ENCODE data around the gene RASL10A. TPM values are rescaled to one million over a fixed set of nuclear protein-coding genes. Genes with fewer than 3 reads are reported as not detected.

RASL10A gene
- total and polyA plus RNA-seq, 2 donors from 2014 or later = 0.73 to 1.2 TPM

DNA sequence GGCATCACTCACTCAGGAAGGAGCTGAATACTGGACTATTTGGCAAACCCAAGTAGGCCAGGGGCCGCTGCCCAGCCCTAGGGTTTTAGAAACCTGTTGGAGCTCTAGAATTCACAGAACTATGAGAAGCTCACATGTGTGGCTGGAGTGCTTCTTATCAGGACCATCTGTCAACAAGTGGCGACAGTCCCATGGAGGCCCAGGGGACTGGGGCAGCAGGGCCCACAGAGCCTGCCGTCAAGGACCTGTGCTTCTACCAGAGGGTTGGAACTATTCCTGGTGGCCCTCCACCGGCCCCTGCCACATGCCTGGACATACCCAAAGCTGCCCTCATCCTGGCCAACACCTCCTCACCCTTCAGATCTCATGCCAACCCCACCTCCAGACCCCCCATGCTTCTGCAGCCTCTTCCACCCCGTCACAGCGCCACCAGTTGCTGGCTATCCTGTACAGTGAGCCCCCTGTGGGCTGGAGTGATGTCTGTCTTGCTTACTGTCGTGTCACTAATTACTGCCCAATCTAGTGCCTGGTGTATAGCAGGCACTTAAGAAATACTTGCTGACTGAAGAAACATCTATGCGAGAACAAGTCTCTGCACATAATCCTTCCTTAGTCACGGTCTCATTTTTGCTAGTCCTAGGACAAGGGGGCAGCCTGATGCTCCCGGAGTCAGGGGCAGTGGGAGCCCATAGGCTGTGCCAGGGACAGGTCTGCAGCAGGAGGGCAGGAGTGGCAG, 27.2 kb upstream of the RASL10A start:
- FAIRE-seq (no peak), DNase-seq (no peak)
- no peaks in the 10 kb centered on the region for H3K4me1 ChIP-seq (ENCODE audit: control insufficient read depth in 2 of 3, insufficient read depth in 2 of 3, low read depth in 1 of 3, low read length in 3 of 3)
- peaks cover 0 to 56% (median 43%) of the 10 kb centered on the region in 3 donors for H3K36me3 ChIP-seq (ENCODE audit: control insufficient read depth in 2 of 3, insufficient read depth in 3 of 3, low read length in 3 of 3)
- intact Hi-C loops (cut with DNase I) = no loop called here
- no peak overlapping the region for H3K9ac ChIP-seq (ENCODE audit: low read length in 3 of 3)
- no peaks in the 10 kb centered on the region for H3K9me3 ChIP-seq (ENCODE audit: control insufficient read depth in 2 of 3, insufficient read depth in 1 of 3, low read length in 3 of 3)
- no peaks in the 10 kb centered on the region for H3K27me3 ChIP-seq (ENCODE audit: control insufficient read depth, insufficient read depth, low read length)
- no peak for TF ChIP-seq CTCF (IDR thresholded peaks at IDR 0.05; ENCODE audit: borderline replicate concordance, extremely low read depth, insufficient read depth)
- no peak overlapping the region for H3K27ac ChIP-seq (ENCODE audit: low read depth in 2 of 2, low read length in 2 of 2)
- no peak overlapping the region for H3K4me3 ChIP-seq (ENCODE audit: low read length in 3 of 3)

- Histone ChIP-seq H3K27me3 (ENCODE audit: control insufficient read depth, insufficient read depth, low read length) (no peaks in the 10 kb centered on the region), H3K27ac (ENCODE audit: low read depth in 2 of 2, low read length in 2 of 2) (no peak overlapping the region), H3K4me3 (ENCODE audit: low read length in 3 of 3) (no peak overlapping the region), H3K9me3 (ENCODE audit: control insufficient read depth in 2 of 3, insufficient read depth in 1 of 3, low read length in 3 of 3) (no peaks in the 10 kb centered on the region), H3K9ac (ENCODE audit: low read length in 3 of 3) (no peak overlapping the region), H3K4me1 (ENCODE audit: control insufficient read depth in 2 of 3, insufficient read depth in 2 of 3, low read depth in 1 of 3, low read length in 3 of 3) (no peaks in the 10 kb centered on the region), H3K36me3 (ENCODE audit: control insufficient read depth in 2 of 3, insufficient read depth in 3 of 3, low read length in 3 of 3) (peaks cover 0 to 55% (median 40%) of the 10 kb centered on the region in 3 donors)
- TF ChIP-seq CTCF (IDR thresholded peaks at IDR 0.05; ENCODE audit: borderline replicate concordance, extremely low read depth, insufficient read depth) = no peak
- DNase-seq = no peak
- intact Hi-C loops (cut with DNase I) = no loop called here
- no peak for FAIRE-seq
Measured at GRCh38 chr22:29342177-29342576, 26.7 kb upstream of the RASL10A start.

DNA sequence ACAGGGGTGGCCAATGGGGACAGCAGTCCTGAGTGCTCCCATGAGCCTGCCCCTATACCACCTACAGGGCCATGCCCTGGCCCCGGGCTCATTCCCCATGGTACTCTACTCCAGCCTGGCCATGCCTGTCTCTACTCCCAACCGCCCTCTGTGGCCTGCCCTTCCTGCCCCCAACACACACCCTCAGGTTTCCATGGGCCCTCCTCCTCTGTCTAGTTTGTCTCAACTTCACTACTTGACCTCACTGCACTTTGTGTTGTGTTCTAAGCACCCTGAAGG, 26.3 kb upstream of the RASL10A start:
- no peak for DNase-seq
- no peak for FAIRE-seq
- Histone ChIP-seq H3K9ac (ENCODE audit: low read length in 3 of 3) (no peak overlapping the region), H3K4me3 (ENCODE audit: low read length in 3 of 3) (no peak overlapping the region), H3K9me3 (ENCODE audit: control insufficient read depth in 2 of 3, insufficient read depth in 1 of 3, low read length in 3 of 3) (no peaks in the 10 kb centered on the region), H3K36me3 (ENCODE audit: control insufficient read depth in 2 of 3, insufficient read depth in 3 of 3, low read length in 3 of 3) (peaks cover 0 to 52% (median 41%) of the 10 kb centered on the region in 3 donors), H3K27ac (ENCODE audit: low read depth in 2 of 2, low read length in 2 of 2) (no peak overlapping the region), H3K27me3 (ENCODE audit: control insufficient read depth, insufficient read depth, low read length) (no peaks in the 10 kb centered on the region), H3K4me1 (ENCODE audit: control insufficient read depth in 2 of 3, insufficient read depth in 2 of 3, low read depth in 1 of 3, low read length in 3 of 3) (no peaks in the 10 kb centered on the region)
- TF ChIP-seq CTCF (IDR thresholded peaks at IDR 0.05; ENCODE audit: borderline replicate concordance, extremely low read depth, insufficient read depth) = no peak
- intact Hi-C loops (cut with DNase I) = no loop called here

Measured in kidney (tissue), 14 donors.